Endothelial cell of umbilical vein (primary cell): ENCODE data around the gene SKI. TPM values are rescaled to one million over a fixed set of nuclear protein-coding genes. Genes with fewer than 3 reads are reported as not detected.

ENCODE experiments used
- BruUV-seq: library from RNA; stranded (reverse); fragments of 400-500 nt; replicated peaks from 2 replicates; lab custom pipeline; 2021; lab: Mats Ljungman, UMichigan
- CTCF ChIA-PET: fragments of 300-600, 350-600 bp; sonication (Branson Sonifier 250); formaldehyde crosslinking; loops from one replicate; lab custom pipeline; 2021; ENCODE audit warnings: antibody characterized with exemption, inconsistent platforms; lab: Charles Lee
- POLR2A ChIA-PET: fragments of 300-600, 350-600 bp; sonication (Branson Sonifier 250); formaldehyde crosslinking; loops from one replicate; lab custom pipeline; 2021; ENCODE audit warnings: antibody characterized with exemption, inconsistent platforms; lab: Charles Lee
- DNase-seq: peaks from one replicate; pipeline ENCODE4 v3.0.0-alpha.2; 2011; ENCODE audit warnings: low read depth, low spot score
- FAIRE-seq: peaks from 2 replicates; lab custom pipeline; 2011; peaks lifted over from hg19 to GRCh38; lab: Jason Lieb, UNC
- H2AFZ ChIP-seq: 2 replicates; pipeline ENCODE4 v1.6.0; 2012; ENCODE audit warnings: low read depth, low read length, control low read depth, inconsistent platforms
- H3K27ac ChIP-seq: 2 replicates; pipeline ENCODE4 v1.5.1; 2011; ENCODE audit warnings: low read depth, mild to moderate bottlenecking, control low read depth, low read length, moderate library complexity; ENCODE audit not compliant: insufficient read depth
- H3K27me3 ChIP-seq, 2 experiments: 2 replicates each; pipeline versions ENCODE4 v1.6.0 to v1.6.1; 2011; ENCODE audit warnings: low read length in 2 of 2, mixed read lengths in 1 of 2; ENCODE audit not compliant: control insufficient read depth in 2 of 2, insufficient read depth in 2 of 2
- H3K36me3 ChIP-seq, 2 experiments: 2 replicates in 1 of 2; 3 replicates in 1 of 2; pipeline ENCODE4 v1.5.1; 2011; ENCODE audit warnings: low read length in 2 of 2, mild to moderate bottlenecking in 1 of 2, moderate library complexity in 1 of 2; ENCODE audit not compliant: control insufficient read depth in 2 of 2, insufficient read depth in 2 of 2; ENCODE audit errors: extremely low read depth in 1 of 2
- H3K4me1 ChIP-seq: 3 replicates; pipeline ENCODE4 v1.5.1; 2011; ENCODE audit warnings: mild to moderate bottlenecking, low read length; ENCODE audit not compliant: control insufficient read depth, insufficient read depth; ENCODE audit errors: extremely low read depth
- H3K4me2 ChIP-seq: 2 replicates; pipeline ENCODE4 v1.6.1; 2011; ENCODE audit warnings: low read length, control low read depth, mixed read lengths; ENCODE audit not compliant: insufficient read depth
- H3K4me3 ChIP-seq, 3 experiments: fragments of 200-600 bp in 1 of 3; sonication (generic), shearing (Covaris generic) in 1 of 3; replicated peaks in 1 of 3; 2 replicates each; pipeline ENCODE4 v1.5.1; 2011 to 2016; ENCODE audit warnings: control low read depth in 3 of 3, low read length in 3 of 3, mild to moderate bottlenecking in 2 of 3, inconsistent platforms in 1 of 3, low read depth in 1 of 3, moderate library complexity in 1 of 3; ENCODE audit not compliant: insufficient read depth in 1 of 3
- H3K79me2 ChIP-seq: 2 replicates; pipeline ENCODE4 v1.6.0; 2012; ENCODE audit warnings: low read length, inconsistent platforms; ENCODE audit not compliant: control insufficient read depth, insufficient read depth
- H3K9ac ChIP-seq: replicated peaks from 2 replicates; pipeline ENCODE3; 2011; ENCODE audit warnings: low read length, control low read depth; ENCODE audit not compliant: insufficient read depth; ENCODE audit errors: extremely low read depth
- H3K9me1 ChIP-seq: replicated peaks from 3 replicates; pipeline ENCODE4 v1.6.0; 2011; ENCODE audit warnings: mild to moderate bottlenecking, low read length; ENCODE audit not compliant: control insufficient read depth, insufficient read depth; ENCODE audit errors: extremely low read depth
- H3K9me3 ChIP-seq: replicated peaks from 2 replicates; pipeline ENCODE4 v1.5.1; 2012; ENCODE audit warnings: low read length, inconsistent platforms; ENCODE audit not compliant: control insufficient read depth, insufficient read depth
- H4K20me1 ChIP-seq: replicated peaks from 2 replicates; pipeline ENCODE3; 2011; ENCODE audit warnings: mild to moderate bottlenecking, low read length; ENCODE audit not compliant: control insufficient read depth, insufficient read depth; ENCODE audit errors: extremely low read depth
- CTCF ChIP-seq, 2 donors: IDR thresholded peaks; 1 replicate in 1 of 2; 2 replicates in 1 of 2; pipeline ENCODE4 v1.5.1; 2011; ENCODE audit warnings: low read length in 2 of 2, mild to moderate bottlenecking in 2 of 2, moderate library complexity in 2 of 2, control low read depth in 1 of 2, inconsistent platforms in 1 of 2, low read depth in 1 of 2; ENCODE audit not compliant: insufficient read depth in 1 of 2; ENCODE audit errors: extremely low read depth in 1 of 2
- EZH2 ChIP-seq: IDR thresholded peaks from 2 replicates; pipeline ENCODE4 v1.6.1; 2012; ENCODE audit warnings: borderline replicate concordance, low read depth, mild to moderate bottlenecking, moderate library complexity, low read length, inconsistent platforms; ENCODE audit not compliant: severe bottlenecking
- FOS ChIP-seq: IDR thresholded peaks from 2 replicates; pipeline ENCODE4 v1.6.1; 2011; ENCODE audit warnings: mild to moderate bottlenecking, low read length, moderate library complexity, borderline replicate concordance; ENCODE audit not compliant: insufficient read depth
- GATA2 ChIP-seq: IDR thresholded peaks from 2 replicates; pipeline ENCODE4 v1.7.0; 2011; ENCODE audit warnings: low read depth, mild to moderate bottlenecking, moderate library complexity, mixed read lengths, low read length; ENCODE audit not compliant: insufficient read length, insufficient read depth
- JUN ChIP-seq: IDR thresholded peaks from 2 replicates; pipeline ENCODE4 v1.6.1; 2011; ENCODE audit warnings: borderline replicate concordance, low read depth; ENCODE audit not compliant: insufficient read length, insufficient read depth
- MAX ChIP-seq: IDR thresholded peaks from 2 replicates; pipeline ENCODE4 v1.6.1; 2011; ENCODE audit not compliant: insufficient read depth, insufficient read length
- MYC ChIP-seq: IDR thresholded peaks from one replicate; pipeline ENCODE4 v1.6.1; 2011; ENCODE audit warnings: mild to moderate bottlenecking, low read depth, low read length
- POLR2A ChIP-seq: IDR thresholded peaks from 2 replicates; pipeline ENCODE4 v1.6.1; 2012; ENCODE audit warnings: low read depth, mild to moderate bottlenecking, control low read depth, low read length
- POLR2AphosphoS5 ChIP-seq: IDR thresholded peaks from 2 replicates; pipeline ENCODE4 v1.6.1; 2012; ENCODE audit warnings: low read depth, mild to moderate bottlenecking, control low read depth, low read length, moderate library complexity; ENCODE audit not compliant: insufficient read depth
- dilution Hi-C: fragments of 300-500 bp; cut with MboI; formaldehyde crosslinking; loops from one replicate; pipeline ENCODE4 v1.15.0; 2019; ENCODE audit warnings: low sequenced_read_pairs; ENCODE audit not compliant: extremely low pct_ligation_motif_present
- intact Hi-C: fragments of 100-400 bp; cut with micrococcal nuclease; formaldehyde crosslinking; loops from one replicate; pipeline ENCODE4 v1.10.0; 2022
- polyA plus RNA-seq, 4 experiments: library from polyadenylated mRNA; depleted of rRNA in 3 of 4; stranded (reverse) in 3 of 4; unstranded in 1 of 4; fragments of >200 nt; gene quantifications; 2 replicates each; pipeline versions ENCODE4 v1.2.1 to v1.2.3, GENCODE V29; 2011 to 2012; ENCODE audit warnings: missing spikeins in 1 of 4
- total RNA-seq: library from RNA; stranded (reverse); gene quantifications from 2 replicates; pipeline ENCODE4 v1.2.3, GENCODE V29; 2021

SKI gene
- total and polyA plus RNA-seq, 2 donors (not counting 3 experiments of a cell fraction or from before 2014, with no cell fraction given): 11.6 to 80.3 TPM

- H3K79me2 ChIP-seq: no peaks in the 10 kb centered on the region
- DNase-seq: no peak
- intact Hi-C loops: no loop called here
- no peak for TF ChIP-seq POLR2AphosphoS5
- TF ChIP-seq MAX: no peak
- no peak for TF ChIP-seq FOS
- no peak for TF ChIP-seq CTCF (IDR thresholded peaks at IDR 0.05; ENCODE audit: extremely low read depth in 1 of 2, insufficient read depth in 1 of 2, low read depth in 1 of 2, low read length in 2 of 2)
- TF ChIP-seq EZH2: no peak
- no peak for TF ChIP-seq JUN
- no peak for TF ChIP-seq GATA2
- no peak for TF ChIP-seq MYC
- no peak for TF ChIP-seq POLR2A
- no peak overlapping the region for H3K9ac ChIP-seq
- ChIA-PET CTCF (interaction anchor here (1.2 kb wide), 1 partner anchor 166 kb away, joined by 5 read pairs; no protein-coding TSS in a partner anchor), POLR2A (no interaction called here)
- no peak overlapping the region for H3K4me3 ChIP-seq
- no peak overlapping the region for H3K27ac ChIP-seq
- H3K9me1 ChIP-seq: no peaks in the 10 kb centered on the region
- H3K27me3 ChIP-seq: no peaks in the 10 kb centered on the region
- H3K4me2 ChIP-seq: no peak overlapping the region
- no peak for FAIRE-seq
- H3K4me1 ChIP-seq: peaks cover 27% of the 10 kb centered on the region
- H3K36me3 ChIP-seq: no peaks in the 10 kb centered on the region
- no TSS peak for BruUV-seq
- H4K20me1 ChIP-seq: no peaks in the 10 kb centered on the region
- no peak overlapping the region for H2AFZ ChIP-seq
- dilution Hi-C loops: loop anchor here (10.0 kb wide), 1 partner anchor 89 kb away; no protein-coding TSS in a partner anchor
- no peaks in the 10 kb centered on the region for H3K9me3 ChIP-seq
These were observed 12.0 kb upstream of the SKI start for GRCh38 chr1:2215909-2216766.
